ENCODE results near the gene SRGN. TPM values are rescaled to one million over a fixed set of nuclear protein-coding genes. Genes with fewer than 3 reads are reported as not detected.
"Not testable (repeated sequence)": the region's sequence is repeated elsewhere in the genome, so short reads cannot be mapped to it uniquely, and the experiment has no call there.

The SRGN gene, protein sequence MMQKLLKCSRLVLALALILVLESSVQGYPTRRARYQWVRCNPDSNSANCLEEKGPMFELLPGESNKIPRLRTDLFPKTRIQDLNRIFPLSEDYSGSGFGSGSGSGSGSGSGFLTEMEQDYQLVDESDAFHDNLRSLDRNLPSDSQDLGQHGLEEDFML
- total RNA-seq: 100 to 1,000 TPM in 1 of 4 donors, 10 to 100 TPM in 3; 30.7 to 140 (median 40.3) TPM

DNA sequence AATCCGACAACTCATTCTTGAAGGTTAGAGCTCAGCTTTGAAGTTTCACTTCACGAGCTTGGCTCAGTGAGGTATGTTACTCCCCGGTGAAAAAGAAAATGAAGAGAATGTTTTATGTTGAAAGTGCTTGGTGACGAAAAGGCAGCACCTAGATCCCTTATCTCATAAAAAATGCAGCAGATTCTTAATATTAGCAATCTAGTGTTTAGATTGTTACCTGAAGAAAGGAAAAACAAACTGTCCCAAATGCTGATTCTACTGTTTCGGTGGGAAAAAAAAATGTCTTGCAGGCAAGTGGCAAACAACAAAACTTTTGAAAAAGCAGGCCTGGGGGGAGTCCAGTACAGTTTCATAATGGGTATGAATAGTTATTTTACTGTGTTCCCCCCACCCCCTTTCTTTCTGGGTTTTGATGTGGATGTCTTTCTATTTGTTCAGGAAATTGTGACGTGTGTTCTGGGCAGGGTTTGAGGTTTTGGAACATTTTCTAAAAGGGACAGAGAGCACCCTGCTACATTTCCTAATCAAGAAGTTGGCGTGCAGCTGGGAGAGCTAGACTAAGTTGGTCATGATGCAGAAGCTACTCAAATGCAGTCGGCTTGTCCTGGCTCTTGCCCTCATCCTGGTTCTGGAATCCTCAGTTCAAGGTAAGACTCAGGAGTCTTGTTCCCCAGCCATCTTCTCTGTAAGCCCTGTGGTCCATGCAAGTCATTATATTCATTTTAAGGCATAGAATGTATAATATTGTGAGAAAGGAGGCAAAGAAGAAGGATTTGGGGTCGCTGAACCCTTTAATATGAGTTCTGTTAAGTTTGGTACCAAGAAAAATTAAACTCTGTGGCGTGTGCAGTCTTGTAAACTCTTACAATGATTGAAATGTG lies at the start of gene SRGN:
TSS of gene SRGN (plus strand) at position 514 of the 881 bp plus-strand sequence. CDS start at position 569, 55 bp downstream.
- DNase-seq: peak; percentile 31 to 40
- Histone ChIP-seq H3K9me3 (no peaks in the 10 kb centered on the region), H3K36me3 (no peaks in the 10 kb centered on the region), H3K27ac (peak within 1 kb of the TSS; percentile 76 to 90 (median 83)), H3K4me1 (no peaks in the 10 kb centered on the region), H3K4me3 (replicated peaks in 1 of 3) (peak within 1 kb of the TSS in 2 of 3 donors; percentile 4 to 30), H3K27me3 (no peaks in the 10 kb centered on the region)
- intact Hi-C loops (cut with DNase I): no loop called here
- 62 to 63% methylated on average over 10 of the region's 10 CpGs for WGBS, 2 donors
- TF ChIP-seq POLR2A (IDR thresholded peaks at IDR 0.05): peak in 1 of 2 donors; percentile 58
- TF ChIP-seq, protein P1, sequence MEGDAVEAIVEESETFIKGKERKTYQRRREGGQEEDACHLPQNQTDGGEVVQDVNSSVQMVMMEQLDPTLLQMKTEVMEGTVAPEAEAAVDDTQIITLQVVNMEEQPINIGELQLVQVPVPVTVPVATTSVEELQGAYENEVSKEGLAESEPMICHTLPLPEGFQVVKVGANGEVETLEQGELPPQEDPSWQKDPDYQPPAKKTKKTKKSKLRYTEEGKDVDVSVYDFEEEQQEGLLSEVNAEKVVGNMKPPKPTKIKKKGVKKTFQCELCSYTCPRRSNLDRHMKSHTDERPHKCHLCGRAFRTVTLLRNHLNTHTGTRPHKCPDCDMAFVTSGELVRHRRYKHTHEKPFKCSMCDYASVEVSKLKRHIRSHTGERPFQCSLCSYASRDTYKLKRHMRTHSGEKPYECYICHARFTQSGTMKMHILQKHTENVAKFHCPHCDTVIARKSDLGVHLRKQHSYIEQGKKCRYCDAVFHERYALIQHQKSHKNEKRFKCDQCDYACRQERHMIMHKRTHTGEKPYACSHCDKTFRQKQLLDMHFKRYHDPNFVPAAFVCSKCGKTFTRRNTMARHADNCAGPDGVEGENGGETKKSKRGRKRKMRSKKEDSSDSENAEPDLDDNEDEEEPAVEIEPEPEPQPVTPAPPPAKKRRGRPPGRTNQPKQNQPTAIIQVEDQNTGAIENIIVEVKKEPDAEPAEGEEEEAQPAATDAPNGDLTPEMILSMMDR (IDR thresholded peaks at IDR 0.05): no peak

DNA sequence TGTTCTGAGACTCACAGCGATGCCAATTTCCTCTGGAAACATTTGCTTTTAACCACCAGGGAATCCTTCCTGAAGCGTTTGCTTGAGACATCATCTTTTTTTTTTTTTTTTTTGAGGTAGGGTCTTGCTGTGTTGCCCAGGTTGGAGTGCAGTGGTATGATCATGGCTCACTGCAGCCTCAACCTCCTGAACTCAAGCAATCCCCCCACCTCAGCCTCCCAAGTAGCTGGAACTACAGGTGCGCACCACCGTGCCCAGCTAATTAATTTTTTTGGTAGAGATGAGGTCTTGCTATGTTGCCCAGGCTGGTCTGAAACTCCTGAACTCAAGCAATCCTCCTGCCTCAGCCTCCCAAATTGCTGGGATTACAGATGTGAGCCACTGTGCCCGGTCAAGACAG lies 47.0 kb upstream of the SRGN start:
- 70 to 73% methylated on average over 5 of the region's 5 CpGs for WGBS, 2 donors
- H3K27me3 ChIP-seq; H3K4me3 ChIP-seq (replicated peaks in 1 of 3); H3K9me3 ChIP-seq; H3K27ac ChIP-seq; H3K36me3 ChIP-seq; H3K4me1 ChIP-seq; intact Hi-C loops (cut with DNase I); DNase-seq: not testable (repeated sequence)

DNA sequence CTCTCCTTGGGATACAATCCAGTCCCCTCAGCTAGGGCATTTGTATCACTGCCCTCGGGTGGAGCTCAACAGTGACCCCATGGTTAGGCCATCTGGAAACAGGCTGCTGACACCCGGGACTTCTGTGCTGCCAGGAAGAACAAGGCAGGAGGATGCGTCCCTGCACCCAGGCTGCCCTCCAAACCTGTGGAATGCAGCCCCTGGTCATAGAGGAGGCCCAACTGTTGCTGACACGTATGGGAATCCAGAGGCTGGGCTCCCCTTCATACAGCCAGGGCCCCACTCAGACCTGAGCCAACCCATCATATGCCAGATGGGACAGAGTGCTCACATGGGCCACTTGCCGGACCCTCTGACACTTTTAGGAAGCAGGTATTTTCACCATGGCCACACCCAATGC lies 45.5 kb upstream of the SRGN start:
- DNase-seq: no peak
- Histone ChIP-seq H3K4me1 (peaks cover 0 to 6% of the 10 kb centered on the region in 2 donors), H3K27ac (no peak overlapping the region), H3K9me3 (no peaks in the 10 kb centered on the region), H3K4me3 (replicated peaks in 1 of 3) (no peak overlapping the region), H3K36me3 (no peaks in the 10 kb centered on the region), H3K27me3 (no peaks in the 10 kb centered on the region)
- no peak for TF ChIP-seq POLR2A (IDR thresholded peaks at IDR 0.05)
- TF ChIP-seq, protein P1 (IDR thresholded peaks at IDR 0.05): no peak
- intact Hi-C loops (cut with DNase I): no loop called here
- WGBS, 2 donors: 84 to 86% methylated on average over 5 of the region's 5 CpGs

DNA sequence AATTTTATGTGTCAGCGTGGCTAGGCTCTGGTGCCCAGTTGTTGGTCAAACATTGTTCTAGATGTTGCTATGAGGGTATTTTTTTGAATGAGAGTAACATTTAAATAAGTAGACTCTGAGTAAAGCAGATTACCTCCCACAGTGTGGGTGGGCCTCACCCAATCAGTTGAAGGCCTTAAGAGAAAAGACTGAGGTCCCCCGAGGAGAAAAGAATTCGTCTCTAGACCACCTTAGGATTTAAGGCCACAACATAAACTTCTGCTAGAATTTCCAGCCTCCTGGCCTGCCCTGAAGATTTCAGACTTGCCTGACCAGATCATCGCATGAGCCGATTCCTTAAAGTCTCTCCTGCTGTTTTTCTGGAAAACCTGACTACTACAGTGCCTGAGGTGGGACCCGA lies 45.1 kb upstream of the SRGN start:
- no peak for DNase-seq
- H3K4me1 ChIP-seq: peaks cover 0 to 6% of the 10 kb centered on the region in 2 donors
- no peak overlapping the region for H3K27ac ChIP-seq
- intact Hi-C loops (cut with DNase I): no loop called here
- no peaks in the 10 kb centered on the region for H3K36me3 ChIP-seq
- no peak overlapping the region for H3K4me3 ChIP-seq (replicated peaks in 1 of 3)
- H3K9me3 ChIP-seq: no peaks in the 10 kb centered on the region
- whole genome bisulfite sequencing, 2 donors: 86 to 97% methylated on average over 6 of the region's 6 CpGs
- no peaks in the 10 kb centered on the region for H3K27me3 ChIP-seq
- TF ChIP-seq, protein P1 (IDR thresholded peaks at IDR 0.05): no peak
- no peak for TF ChIP-seq POLR2A (IDR thresholded peaks at IDR 0.05)

DNA sequence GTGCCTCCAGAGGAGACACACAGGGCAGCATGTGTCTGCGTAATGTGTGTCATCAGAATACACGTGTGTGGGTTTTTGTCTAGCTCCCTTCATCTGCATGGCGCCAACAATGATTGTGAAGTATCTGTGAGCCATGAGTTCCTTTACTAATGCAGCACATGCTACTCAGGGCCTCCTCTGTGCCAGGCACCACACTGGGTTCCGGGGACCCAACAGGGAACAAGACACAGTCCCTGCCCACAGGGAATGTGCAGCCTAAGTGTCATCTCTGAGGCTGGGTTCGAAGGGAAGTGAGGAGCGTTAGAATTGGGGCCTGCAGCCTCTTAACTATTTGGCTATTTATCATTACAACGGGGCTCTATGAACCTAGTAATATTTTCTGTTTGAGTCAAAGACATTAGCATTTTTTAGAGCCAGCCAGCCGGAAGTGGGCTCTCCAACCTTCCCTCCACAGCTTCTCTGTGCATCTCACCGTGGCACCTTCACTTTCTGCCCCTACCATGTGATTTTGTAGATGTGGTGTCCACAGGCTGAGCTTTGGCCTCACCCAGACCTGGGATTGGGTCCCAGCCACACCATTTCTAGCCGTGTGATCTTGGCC lies 43.9 kb upstream of the SRGN start:
- H3K36me3 ChIP-seq: no peaks in the 10 kb centered on the region
- no peak overlapping the region for H3K27ac ChIP-seq
- intact Hi-C loops (cut with DNase I): no loop called here
- peaks cover 0 to 6% of the 10 kb centered on the region in 2 donors for H3K4me1 ChIP-seq
- TF ChIP-seq, protein P1 (IDR thresholded peaks at IDR 0.05): no peak
- TF ChIP-seq POLR2A (IDR thresholded peaks at IDR 0.05): no peak
- H3K27me3 ChIP-seq: no peaks in the 10 kb centered on the region
- DNase-seq: no peak
- H3K9me3 ChIP-seq: no peaks in the 10 kb centered on the region
- H3K4me3 ChIP-seq (replicated peaks in 1 of 3): no peak overlapping the region
- 69 to 71% methylated on average over 10 of the region's 10 CpGs for WGBS, 2 donors

Measured in thyroid gland (tissue), 4 donors.